ELR (cell line): ENCODE measurements around the gene ATP10D.

Experiments used
- DNase-seq: peaks from one replicate; pipeline ENCODE4 v3.0.0-alpha.2; 2015; ENCODE audit warnings: low read depth

Gene ATP10D

GRCh38 chr4:47488706-47489105, 3.6 kb downstream of the ATP10D start:
- no peak for DNase-seq

GRCh38 chr4:47490550-47490949, 5.5 kb downstream of the ATP10D start:
- peak; percentile 59 for DNase-seq

GRCh38 chr4:47493238-47494123, 8.4 kb downstream of the ATP10D start:
- no peak for DNase-seq

GRCh38 chr4:47494124-47494430, 9.0 kb downstream of the ATP10D start:
- DNase-seq: no peak

- no peak for DNase-seq
These were observed 13.8 kb downstream of the ATP10D start for GRCh38 chr4:47498899-47499298.

GRCh38 chr4:47499700-47500099, 14.6 kb downstream of the ATP10D start:
- no peak for DNase-seq

- DNase-seq: no peak
These were observed 15.7 kb downstream of the ATP10D start for GRCh38 chr4:47500776-47501175.

GRCh38 chr4:47505147-47505546, 20.1 kb downstream of the ATP10D start:
- DNase-seq: no peak

- no peak for DNase-seq
These were observed 20.6 kb downstream of the ATP10D start for GRCh38 chr4:47505666-47506065.

GRCh38 chr4:47510506-47511143, 25.6 kb downstream of the ATP10D start:
- peak; percentile 55 for DNase-seq

GRCh38 chr4:47513461-47513860, 28.4 kb downstream of the ATP10D start:
- DNase-seq: no peak

GRCh38 chr4:47519239-47519883, 34.3 kb downstream of the ATP10D start:
- DNase-seq: no peak

- peak; percentile 90 for DNase-seq
These were observed 40.2 kb downstream of the ATP10D start for GRCh38 chr4:47525154-47525819.

- peak; percentile 51 for DNase-seq
These were observed 41.2 kb downstream of the ATP10D start for GRCh38 chr4:47526281-47526680.

GRCh38 chr4:47528646-47529045, 43.6 kb downstream of the ATP10D start:
- peak; percentile 82 for DNase-seq

GRCh38 chr4:47530801-47531200, 45.7 kb downstream of the ATP10D start:
- peak; percentile 41 for DNase-seq

GRCh38 chr4:47531241-47531953, 46.3 kb downstream of the ATP10D start:
- DNase-seq: peak; percentile 91

GRCh38 chr4:47531954-47532321, 46.9 kb downstream of the ATP10D start:
- no peak for DNase-seq

GRCh38 chr4:47532658-47533057, 47.6 kb downstream of the ATP10D start:
- DNase-seq: no peak

- peak; percentile 27 for DNase-seq
These were observed 48.7 kb downstream of the ATP10D start for GRCh38 chr4:47533689-47534347.

GRCh38 chr4:47534772-47535171, 49.7 kb downstream of the ATP10D start:
- DNase-seq: no peak
